ENCODE measurements around the gene EID1.

DNA sequence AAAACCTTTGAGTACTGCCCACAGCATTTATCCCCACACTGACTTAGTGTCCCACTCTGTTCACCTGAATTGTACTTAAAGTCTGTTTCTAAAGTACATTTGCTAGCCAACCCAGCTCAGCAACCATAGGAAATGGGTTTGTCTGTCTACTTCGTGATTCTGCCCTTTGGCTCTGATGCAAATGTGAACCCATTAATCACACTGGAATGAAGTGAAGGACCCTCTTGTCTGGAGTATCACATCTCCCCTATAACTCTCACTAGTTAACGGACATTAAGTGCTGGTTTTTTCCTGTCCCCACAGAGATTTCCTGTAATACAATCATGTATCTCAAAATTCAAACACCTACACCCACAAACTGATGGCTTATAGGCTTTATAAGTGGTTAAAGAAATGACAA, 20.5 kb downstream of the EID1 start:
- TF ChIP-seq ZNF274 (IDR thresholded peaks at IDR 0.05; ENCODE audit: low read depth, low read length) (no peak), YY1 (IDR thresholded peaks at IDR 0.05; ENCODE audit: insufficient read depth, insufficient read length) (no peak), SUZ12 (IDR thresholded peaks at IDR 0.05; ENCODE audit: extremely low read depth, insufficient read depth, insufficient read length) (no peak)

Measured in NT2/D1 (cell line).